OCI-LY1 (cell line): Measurements from ENCODE around the gene CHCHD1.

Experiments used
- H2AFZ ChIP-seq: fragments of 200-600 bp; sonication (generic), shearing (Covaris generic); 2 replicates; pipeline ENCODE4 v1.6.0; 2014; ENCODE audit warnings: antibody characterized with exemption, mild to moderate bottlenecking, low read length
- H3F3A ChIP-seq: fragments of 200-600 bp; sonication (generic), shearing (Covaris generic); 2 replicates; pipeline ENCODE4 v1.6.0; 2014; ENCODE audit warnings: mild to moderate bottlenecking, antibody characterized with exemption, low read length, moderate library complexity; ENCODE audit not compliant: insufficient read depth
- H3K27ac ChIP-seq: fragments of 200-600 bp; sonication (generic); 2 replicates; pipeline ENCODE4 v1.5.1; 2014; ENCODE audit warnings: low read length, mixed run types, mild to moderate bottlenecking, low read depth; ENCODE audit not compliant: poor library complexity, severe bottlenecking
- H3K27me3 ChIP-seq: fragments of 200-600 bp; sonication (generic); 2 replicates; pipeline ENCODE4 v1.6.0; 2014; ENCODE audit warnings: antibody characterized with exemption, mild to moderate bottlenecking, low read length, moderate library complexity; ENCODE audit not compliant: insufficient read depth
- H3K36me3 ChIP-seq: fragments of 200-600 bp; sonication (generic); 2 replicates; pipeline ENCODE4 v1.6.1; 2014; ENCODE audit warnings: mild to moderate bottlenecking, antibody characterized with exemption, low read length, moderate library complexity, mixed read lengths; ENCODE audit not compliant: insufficient read depth
- H3K4me1 ChIP-seq: fragments of 200-600 bp; sonication (generic); 2 replicates; pipeline ENCODE4 v1.5.1; 2014; ENCODE audit warnings: mild to moderate bottlenecking, low read length, moderate library complexity; ENCODE audit not compliant: insufficient read depth, severe bottlenecking
- H3K4me2 ChIP-seq: fragments of 200-600 bp; sonication (generic), shearing (Covaris generic); 2 replicates; pipeline ENCODE4 v1.6.1; 2014; ENCODE audit warnings: low read length
- H3K4me3 ChIP-seq: fragments of 200-600 bp; sonication (generic); 2 replicates; pipeline ENCODE4 v1.5.1; 2014; ENCODE audit warnings: low read length, low read depth, mild to moderate bottlenecking, mixed read lengths; ENCODE audit not compliant: poor library complexity, severe bottlenecking
- H3K79me2 ChIP-seq: fragments of 200-600 bp; shearing (Covaris generic); 2 replicates; pipeline ENCODE4 v1.6.1; 2016; ENCODE audit warnings: mixed run types, low read length, mixed read lengths; ENCODE audit not compliant: insufficient read depth
- H3K9ac ChIP-seq: fragments of 200-600 bp; sonication (generic), shearing (Covaris generic); 2 replicates; pipeline ENCODE4 v1.6.1; 2014; ENCODE audit warnings: mild to moderate bottlenecking, low read length, mixed read lengths
- H3K9me2 ChIP-seq: fragments of 200-600 bp; sonication (generic), shearing (Covaris generic); 2 replicates; pipeline ENCODE4 v1.6.1; 2014; ENCODE audit warnings: low read depth, mild to moderate bottlenecking, low read length, mixed read lengths
- H3K9me3 ChIP-seq: fragments of 200-600 bp; shearing (Covaris generic); 2 replicates; pipeline ENCODE4 v1.6.1; 2014; ENCODE audit warnings: low read length, mixed read lengths
- H4K20me1 ChIP-seq: fragments of 200-600 bp; sonication (generic), shearing (Covaris generic); 2 replicates; pipeline ENCODE4 v1.6.0; 2016; ENCODE audit warnings: mild to moderate bottlenecking, low read length; ENCODE audit not compliant: insufficient read depth
- CTCF ChIP-seq: fragments of 200-600 bp; sonication (generic), shearing (Covaris generic); IDR thresholded peaks from 2 replicates; pipeline ENCODE4 v1.5.1; 2017; ENCODE audit warnings: mild to moderate bottlenecking, antibody characterized with exemption, low read length, moderate library complexity, mixed read lengths
- EZH2 ChIP-seq: fragments of 200-600 bp; sonication (generic), shearing (Covaris generic); IDR thresholded peaks from 2 replicates; pipeline ENCODE4 v1.8.0; 2017; ENCODE audit warnings: borderline replicate concordance, mixed run types, mild to moderate bottlenecking, antibody characterized with exemption, low read length, moderate library complexity, mixed read lengths

The CHCHD1 gene

GRCh38 chr10:73742454-73742734, 39.5 kb upstream of the CHCHD1 start:
- H3K27ac ChIP-seq, result no peak overlapping the region
- H3K9ac ChIP-seq, result no peak overlapping the region
- no peaks in the 10 kb centered on the region for H4K20me1 ChIP-seq
- no peaks in the 10 kb centered on the region for H3F3A ChIP-seq
- H3K79me2 ChIP-seq, result peaks cover 27% of the 10 kb centered on the region
- no peaks in the 10 kb centered on the region for H3K9me3 ChIP-seq
- H3K4me3 ChIP-seq, result no peak overlapping the region
- H3K9me2 ChIP-seq, result no peaks in the 10 kb centered on the region
- no peak overlapping the region for H3K4me2 ChIP-seq
- H3K27me3 ChIP-seq, result no peaks in the 10 kb centered on the region
- no peak for TF ChIP-seq CTCF
- no peak for TF ChIP-seq EZH2
- H3K4me1 ChIP-seq, result peaks cover 23% of the 10 kb centered on the region
- no peak overlapping the region for H2AFZ ChIP-seq
- H3K36me3 ChIP-seq, result peaks cover 8% of the 10 kb centered on the region; the same call in 1 of the 2 replicates

- H3K36me3 ChIP-seq, result peaks cover 8% of the 10 kb centered on the region; the same call in 1 of the 2 replicates
- H3K4me3 ChIP-seq, result peak overlapping the region; percentile 92
- no peaks in the 10 kb centered on the region for H4K20me1 ChIP-seq
- no peaks in the 10 kb centered on the region for H3K9me2 ChIP-seq
- peaks cover 23% of the 10 kb centered on the region for H3K4me1 ChIP-seq
- H3K27ac ChIP-seq, result peak overlapping the region; percentile 81
- peak overlapping the region; percentile 96 for H3K9ac ChIP-seq
- peak overlapping the region; percentile 92 for H3K4me2 ChIP-seq
- H3K27me3 ChIP-seq, result no peaks in the 10 kb centered on the region
- H2AFZ ChIP-seq, result no peak overlapping the region
- H3K79me2 ChIP-seq, result peaks cover 27% of the 10 kb centered on the region
- H3K9me3 ChIP-seq, result no peaks in the 10 kb centered on the region
- no peaks in the 10 kb centered on the region for H3F3A ChIP-seq
- TF ChIP-seq EZH2, result no peak
- TF ChIP-seq CTCF, result no peak
Observed at GRCh38 chr10:73743327-73743904, 38.4 kb upstream of the CHCHD1 start.

DNA sequence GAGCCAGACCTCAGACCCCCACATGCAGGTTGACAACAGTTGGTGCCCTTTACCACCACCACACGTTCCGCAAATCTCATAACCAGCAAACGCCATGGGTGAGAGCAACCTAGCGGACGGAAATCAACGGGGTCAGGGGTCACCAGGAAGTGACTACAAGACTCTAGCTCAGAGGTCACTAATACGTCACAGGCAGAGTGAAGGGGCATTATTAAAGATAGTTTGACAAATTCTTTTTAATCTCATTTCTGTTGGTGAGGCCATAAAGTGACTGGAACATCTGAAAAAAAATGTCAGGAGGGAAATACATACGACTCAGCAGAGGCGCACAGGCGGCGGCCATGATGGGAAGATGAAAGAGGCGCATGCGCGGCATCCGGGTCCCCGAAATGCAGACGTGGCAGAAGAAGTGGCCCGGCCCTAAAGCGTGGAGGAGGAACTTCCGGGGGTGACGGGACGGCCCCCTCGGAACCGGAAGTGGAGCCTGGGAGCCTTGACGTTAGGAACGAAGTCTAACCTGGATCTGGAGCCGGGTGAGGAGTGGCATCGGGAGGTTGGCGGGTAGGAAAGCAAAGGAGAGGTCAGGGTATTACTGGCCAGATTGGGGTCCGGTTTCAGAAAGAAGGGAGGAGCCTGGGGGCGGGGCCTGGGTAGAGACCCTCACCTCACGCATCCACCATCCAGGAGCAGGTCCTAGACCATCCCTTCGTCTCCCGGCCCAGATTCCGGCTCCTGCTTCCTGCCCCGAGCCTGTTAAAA, 37.8 kb upstream of the CHCHD1 start, which contains the start of gene SEC24C:
Gene SEC24C (plus strand): TSS at position 468 of the 759 bp plus-strand sequence. CDS start 2,461 bp downstream, outside the sequence.
- no peaks in the 10 kb centered on the region for H3K9me3 ChIP-seq
- H3K9ac ChIP-seq, result peak within 1 kb of the TSS; percentile 96
- no peak within 1 kb of the TSS for H2AFZ ChIP-seq
- peak; percentile 10; the same call in 1 of the 2 replicates for TF ChIP-seq CTCF
- TF ChIP-seq EZH2, result no peak
- peaks cover 23% of the 10 kb centered on the region for H3K4me1 ChIP-seq
- H3K4me2 ChIP-seq, result peak within 1 kb of the TSS; percentile 92
- no peaks in the 10 kb centered on the region for H4K20me1 ChIP-seq
- H3K27me3 ChIP-seq, result no peaks in the 10 kb centered on the region
- H3K79me2 ChIP-seq, result peaks cover 27% of the 10 kb centered on the region
- peaks cover 11% of the 10 kb centered on the region for H3K36me3 ChIP-seq
- no peaks in the 10 kb centered on the region for H3F3A ChIP-seq
- H3K27ac ChIP-seq, result peak within 1 kb of the TSS; percentile 81
- no peaks in the 10 kb centered on the region for H3K9me2 ChIP-seq
- peak within 1 kb of the TSS; percentile 92 for H3K4me3 ChIP-seq
